Astrocyte of the spinal cord (primary cell): Measurements from ENCODE around the gene DOCK11.
"Not testable (repeated sequence)": the region's sequence is repeated elsewhere in the genome, so short reads cannot be mapped to it uniquely, and the experiment has no call there.

Source experiments
- DNase-seq: peaks from one replicate; pipeline ENCODE4 v3.0.0; 2011; ENCODE audit warnings: low read depth, low spot score
- H3K4me3 ChIP-seq: 2 replicates; pipeline ENCODE4 v1.5.1; 2011; ENCODE audit warnings: low read depth, mild to moderate bottlenecking, low read length, moderate library complexity
- in situ Hi-C: cut with HindIII; loops from 2 replicates; pipeline ENCODE4 v1.10.0; 2017; ENCODE audit warnings: low sequenced_read_pairs
- TF ChIP-seq, protein P1 (sequence below): IDR thresholded peaks from 2 replicates; pipeline ENCODE4 v1.5.1; 2012; ENCODE audit warnings: low read depth, mild to moderate bottlenecking, low read length, inconsistent platforms

DOCK11 gene

DNA sequence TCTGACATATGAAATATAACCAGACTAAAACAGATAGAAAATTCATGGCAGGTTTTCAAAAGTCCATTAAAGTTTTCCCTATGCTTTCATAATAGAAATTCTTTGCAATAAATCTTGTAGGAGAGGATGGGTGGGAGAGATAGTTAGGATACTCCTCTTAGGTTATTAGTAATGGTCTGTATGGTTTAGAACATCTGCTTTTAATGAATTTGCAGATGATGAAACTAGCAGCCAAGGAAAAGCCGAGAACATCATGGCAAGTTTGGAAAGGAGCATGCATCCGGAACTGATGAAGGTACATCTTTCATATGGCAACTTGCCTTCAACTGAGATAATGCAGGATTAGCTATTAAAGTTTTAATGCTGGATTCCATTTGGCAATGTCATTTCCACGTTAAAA is 70.7 kb downstream of the DOCK11 start:
- in situ Hi-C loops = no loop called here
- TF ChIP-seq, protein P1, sequence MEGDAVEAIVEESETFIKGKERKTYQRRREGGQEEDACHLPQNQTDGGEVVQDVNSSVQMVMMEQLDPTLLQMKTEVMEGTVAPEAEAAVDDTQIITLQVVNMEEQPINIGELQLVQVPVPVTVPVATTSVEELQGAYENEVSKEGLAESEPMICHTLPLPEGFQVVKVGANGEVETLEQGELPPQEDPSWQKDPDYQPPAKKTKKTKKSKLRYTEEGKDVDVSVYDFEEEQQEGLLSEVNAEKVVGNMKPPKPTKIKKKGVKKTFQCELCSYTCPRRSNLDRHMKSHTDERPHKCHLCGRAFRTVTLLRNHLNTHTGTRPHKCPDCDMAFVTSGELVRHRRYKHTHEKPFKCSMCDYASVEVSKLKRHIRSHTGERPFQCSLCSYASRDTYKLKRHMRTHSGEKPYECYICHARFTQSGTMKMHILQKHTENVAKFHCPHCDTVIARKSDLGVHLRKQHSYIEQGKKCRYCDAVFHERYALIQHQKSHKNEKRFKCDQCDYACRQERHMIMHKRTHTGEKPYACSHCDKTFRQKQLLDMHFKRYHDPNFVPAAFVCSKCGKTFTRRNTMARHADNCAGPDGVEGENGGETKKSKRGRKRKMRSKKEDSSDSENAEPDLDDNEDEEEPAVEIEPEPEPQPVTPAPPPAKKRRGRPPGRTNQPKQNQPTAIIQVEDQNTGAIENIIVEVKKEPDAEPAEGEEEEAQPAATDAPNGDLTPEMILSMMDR = no peak
- no peak for DNase-seq
- H3K4me3 ChIP-seq = no peak overlapping the region

GRCh38 chrX:118569676-118570075 is 74.1 kb downstream of the DOCK11 start:
- in situ Hi-C loops = no loop called here
- H3K4me3 ChIP-seq = no peak overlapping the region
- peak; percentile 13 for DNase-seq
- TF ChIP-seq, protein P1 = no peak

GRCh38 chrX:118570209-118570608 is 74.6 kb downstream of the DOCK11 start:
- TF ChIP-seq, protein P1 = no peak
- no peak overlapping the region for H3K4me3 ChIP-seq
- no peak for DNase-seq
- in situ Hi-C loops = no loop called here

GRCh38 chrX:118571836-118572235 is 76.2 kb downstream of the DOCK11 start:
- no peak for DNase-seq
- in situ Hi-C loops = no loop called here
- H3K4me3 ChIP-seq = no peak overlapping the region
- TF ChIP-seq, protein P1 = no peak

GRCh38 chrX:118574666-118575065 is 79.1 kb downstream of the DOCK11 start:
- no peak overlapping the region for H3K4me3 ChIP-seq
- DNase-seq = no peak
- in situ Hi-C loops = no loop called here
- TF ChIP-seq, protein P1 = no peak

DNA sequence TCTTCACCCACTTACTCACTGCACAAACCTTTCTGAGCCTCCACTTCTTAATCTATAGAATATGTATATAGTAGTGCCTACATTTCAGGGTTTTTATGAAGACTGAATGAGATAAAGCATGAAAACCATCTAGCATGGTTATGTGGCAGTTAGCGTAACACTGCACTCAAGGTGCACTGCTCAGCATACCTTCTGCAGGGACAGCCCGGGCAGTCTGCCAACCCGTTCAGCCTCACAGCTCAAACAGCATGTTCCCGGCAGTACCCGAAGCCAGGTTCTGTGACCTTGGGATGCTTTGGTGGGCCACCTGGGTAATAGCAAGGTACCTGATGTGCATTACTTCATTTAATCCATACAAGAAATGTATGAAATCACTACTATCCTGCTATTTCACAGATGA is 81.4 kb downstream of the DOCK11 start:
- TF ChIP-seq, protein P1 = no peak
- in situ Hi-C loops = no loop called here
- DNase-seq = no peak
- no peak overlapping the region for H3K4me3 ChIP-seq

- in situ Hi-C loops = no loop called here
- no peak overlapping the region for H3K4me3 ChIP-seq
- TF ChIP-seq, protein P1 = no peak
- DNase-seq = no peak
Observed at GRCh38 chrX:118579417-118579816, 83.8 kb downstream of the DOCK11 start.

GRCh38 chrX:118582926-118583325 is 87.3 kb downstream of the DOCK11 start:
- in situ Hi-C loops, H3K4me3 ChIP-seq, DNase-seq: not testable (repeated sequence)
